ENCODE measurements around the gene KHDC1L.

Gene KHDC1L

DNA sequence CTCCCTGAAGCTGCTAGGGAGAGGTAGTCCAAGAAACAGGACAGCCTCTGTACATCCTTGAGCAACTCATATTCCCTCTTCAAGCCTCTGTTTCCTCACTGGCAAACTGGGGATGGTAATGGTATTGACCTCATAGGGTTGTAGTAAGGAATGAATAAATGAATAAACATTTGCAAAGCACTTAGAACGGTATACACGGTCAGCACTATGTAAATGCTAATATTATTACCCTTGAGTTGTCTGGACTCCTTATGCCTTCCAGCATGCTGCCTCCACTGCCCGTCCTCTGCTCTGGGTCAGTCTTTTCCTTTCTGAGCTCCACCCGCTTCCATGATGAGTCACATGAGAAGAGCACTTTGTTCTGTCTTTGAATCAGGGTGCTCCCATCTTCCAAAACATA lies 50.6 kb downstream of the KHDC1L start:
- POLR2A ChIA-PET: interaction anchor here (0.6 kb wide), 1 partner anchor 461 kb away, joined by 3 read pairs; no protein-coding TSS in a partner anchor
- CTCF ChIA-PET: interaction anchor here (1.3 to 2.2 kb wide), 2 partner anchors 559 to 763 kb away, joined by 6 to 7 read pairs; no protein-coding TSS in a partner anchor
- TF ChIP-seq, protein P1, sequence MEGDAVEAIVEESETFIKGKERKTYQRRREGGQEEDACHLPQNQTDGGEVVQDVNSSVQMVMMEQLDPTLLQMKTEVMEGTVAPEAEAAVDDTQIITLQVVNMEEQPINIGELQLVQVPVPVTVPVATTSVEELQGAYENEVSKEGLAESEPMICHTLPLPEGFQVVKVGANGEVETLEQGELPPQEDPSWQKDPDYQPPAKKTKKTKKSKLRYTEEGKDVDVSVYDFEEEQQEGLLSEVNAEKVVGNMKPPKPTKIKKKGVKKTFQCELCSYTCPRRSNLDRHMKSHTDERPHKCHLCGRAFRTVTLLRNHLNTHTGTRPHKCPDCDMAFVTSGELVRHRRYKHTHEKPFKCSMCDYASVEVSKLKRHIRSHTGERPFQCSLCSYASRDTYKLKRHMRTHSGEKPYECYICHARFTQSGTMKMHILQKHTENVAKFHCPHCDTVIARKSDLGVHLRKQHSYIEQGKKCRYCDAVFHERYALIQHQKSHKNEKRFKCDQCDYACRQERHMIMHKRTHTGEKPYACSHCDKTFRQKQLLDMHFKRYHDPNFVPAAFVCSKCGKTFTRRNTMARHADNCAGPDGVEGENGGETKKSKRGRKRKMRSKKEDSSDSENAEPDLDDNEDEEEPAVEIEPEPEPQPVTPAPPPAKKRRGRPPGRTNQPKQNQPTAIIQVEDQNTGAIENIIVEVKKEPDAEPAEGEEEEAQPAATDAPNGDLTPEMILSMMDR (IDR thresholded peaks at IDR 0.05; ENCODE audit: insufficient read depth, low read length, missing control alignments): no peak
- DNase-seq (ENCODE audit: low read depth, low spot score): no peak
- no peak overlapping the region for H3K4me3 ChIP-seq (ENCODE audit: low read depth, low read length)

All from AG04449 (cell line).